GM12878 (cell line): ENCODE results near the gene SLC9A7. TPM values are rescaled to one million over a fixed set of nuclear protein-coding genes. Genes with fewer than 3 reads are reported as not detected.

ENCODE experiments used
- CBFB ChIP-seq: IDR thresholded peaks from 2 replicates; pipeline ENCODE4 v1.6.1; 2016; ENCODE audit warnings: antibody characterized with exemption, low read depth
- CHD4 ChIP-seq: fragments of 200-600 bp; sonication (generic); IDR thresholded peaks from 2 replicates; pipeline ENCODE4 v1.6.1; 2016; ENCODE audit warnings: mild to moderate bottlenecking
- CREM ChIP-seq: IDR thresholded peaks from 2 replicates; pipeline ENCODE4 v1.6.1; 2014; ENCODE audit warnings: antibody characterized with exemption, low read depth
- EED ChIP-seq: sonication (generic); IDR thresholded peaks from 2 replicates; pipeline ENCODE4 v1.6.1; 2016; ENCODE audit warnings: antibody characterized with exemption, low read depth
- ETV6 ChIP-seq, 2 experiments: fragments of 450-650 bp in 1 of 2; IDR thresholded peaks in 1 of 2; conservative IDR thresholded peaks in 1 of 2; 2 replicates each; pipeline ENCODE4 v1.6.1; 2014; ENCODE audit warnings: antibody characterized with exemption in 1 of 2, borderline replicate concordance in 1 of 2, low read depth in 1 of 2, mild to moderate bottlenecking in 1 of 2, moderate library complexity in 1 of 2
- IRF4 ChIP-seq: IDR thresholded peaks from 2 replicates; pipeline ENCODE4 v1.6.1; 2011; ENCODE audit warnings: low read depth, low read length
- JUNB ChIP-seq: IDR thresholded peaks from 2 replicates; pipeline ENCODE4 v1.6.1; 2016; ENCODE audit warnings: antibody characterized with exemption, mild to moderate bottlenecking
- LARP7 ChIP-seq: fragments of 450-650 bp; IDR thresholded peaks from 2 replicates; pipeline ENCODE4 v1.6.1; 2017; ENCODE audit warnings: mild to moderate bottlenecking
- NFYA ChIP-seq: IDR thresholded peaks from 2 replicates; pipeline ENCODE4 v1.6.1; 2011; ENCODE audit warnings: low read depth, mild to moderate bottlenecking, low read length, improper control_type of control experiment, borderline replicate concordance
- RAD51 ChIP-seq: fragments of 450-650 bp; IDR thresholded peaks from 2 replicates; pipeline ENCODE4 v1.6.1; 2016; ENCODE audit warnings: moderate library complexity, mild to moderate bottlenecking, inconsistent platforms
- SREBF1 ChIP-seq: IDR thresholded peaks from 2 replicates; pipeline ENCODE4 v1.6.1; 2012; ENCODE audit warnings: mild to moderate bottlenecking, low read length
- polyA plus RNA-seq, 11 experiments: library from polyadenylated mRNA; depleted of rRNA in 4 of 11; unstranded in 6 of 11; stranded (reverse) in 5 of 11; fragments of >200 nt; fragmentation: Nextera tagmentation in 4 of 11; fragmentation: Illumina TruSeq in 1 of 11; extraction: Ambion mirVana in 4 of 11; extraction: Trizol in 1 of 11; gene quantifications; 1 replicate in 1 of 11; 2 replicates in 10 of 11; pipeline versions ENCODE4 v1.2.1 to v1.2.3, GENCODE V29; 2011 to 2016; ENCODE audit warnings: inconsistent platforms in 2 of 11, missing spikeins in 2 of 11, low read depth in 1 of 11
- total RNA-seq, 4 experiments: library from RNA; depleted of rRNA in 3 of 4; stranded (reverse); fragments of >200 nt in 3 of 4; fragmentation: Illumina TruSeq in 1 of 4; extraction: Trizol in 1 of 4; gene quantifications; 2 replicates each; pipeline versions ENCODE4 v1.2.1 to v1.2.3, GENCODE V29; 2013 to 2021
- TF ChIP-seq, protein P1 (sequence below): fragments of 450-650 bp; conservative IDR thresholded peaks from 2 replicates; pipeline ENCODE4 v1.6.1; 2017; ENCODE audit warnings: mild to moderate bottlenecking, moderate library complexity
- TF ChIP-seq, protein P2 (sequence below): IDR thresholded peaks from 2 replicates; pipeline ENCODE4 v1.6.1; 2012; ENCODE audit warnings: mild to moderate bottlenecking, low read depth, low read length
- TF ChIP-seq, protein P3 (sequence below), 3 experiments: IDR thresholded peaks in 2 of 3; conservative IDR thresholded peaks in 1 of 3; 2 replicates each; pipeline ENCODE4 v1.5.1; 2011; ENCODE audit warnings: low read depth in 3 of 3, low read length in 3 of 3, mild to moderate bottlenecking in 3 of 3, control low read depth in 2 of 3, moderate library complexity in 2 of 3, inconsistent platforms in 1 of 3, mixed read lengths in 1 of 3; ENCODE audit not compliant: control insufficient read depth in 2 of 3, insufficient read depth in 1 of 3; ENCODE audit errors: extremely low read depth in 1 of 3
- TF ChIP-seq, protein P4 (sequence below): fragments of 150-350 bp; IDR thresholded peaks from 2 replicates; pipeline ENCODE4 v1.6.1; 2016; ENCODE audit warnings: low read depth, low read length
- TF ChIP-seq, protein P5 (sequence below): fragments of 450-650 bp; IDR thresholded peaks from 2 replicates; pipeline ENCODE4 v1.6.1; 2017; ENCODE audit warnings: borderline replicate concordance
- TF ChIP-seq, protein P6 (sequence below): IDR thresholded peaks from 2 replicates; pipeline ENCODE4 v1.6.1; 2012; ENCODE audit warnings: low read depth, low read length, improper control_type of control experiment

SLC9A7 gene
- total and polyA plus RNA-seq, 10 of the 15 experiments (the other 5 are each of a cell fraction or from before 2014, with no cell fraction given): 5.0 to 62.8 (median 30.5) TPM

DNA sequence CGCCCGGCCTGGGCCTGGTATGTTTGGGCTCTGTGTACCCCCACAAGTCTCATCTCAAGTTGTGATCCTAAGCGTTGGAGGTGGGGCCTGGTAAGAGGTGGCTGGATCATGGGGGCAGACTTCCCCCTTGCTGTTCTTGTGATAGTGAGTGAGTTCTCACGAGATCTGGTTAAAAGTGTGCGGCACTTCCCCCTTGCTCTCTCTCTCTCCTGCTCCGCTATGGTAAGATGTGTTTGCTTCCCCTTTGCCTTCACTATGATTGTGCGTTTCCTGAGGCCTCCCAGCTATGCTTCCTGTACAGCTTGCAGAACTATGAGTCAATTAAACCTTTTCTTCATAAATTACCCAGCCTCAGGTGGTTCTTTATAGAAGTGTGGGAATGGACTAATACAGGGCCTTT lies 132.4 kb downstream of the SLC9A7 start (continued):
- TF ChIP-seq RAD51 (no peak), SREBF1 (no peak), JUNB (peak; percentile 34; the same call in 1 of the 2 replicates), ETV6 (conservative IDR thresholded peaks at IDR 0.05 in 1 of 2, IDR thresholded peaks at IDR 0.05 in 1 of 2; ENCODE audit: borderline replicate concordance in 1 of 2, low read depth in 1 of 2) (peak in 1 of 2 experiments; percentile 97; a peak in 2 of 4 replicates), CREM (peak; percentile 27; the same call in 1 of the 2 replicates), EED (peak; percentile 41; the same call in 1 of the 2 replicates), LARP7 (no peak), CHD4 (no peak), NFYA (no peak), IRF4 (no peak), CBFB (no peak)
- TF ChIP-seq, protein P1, sequence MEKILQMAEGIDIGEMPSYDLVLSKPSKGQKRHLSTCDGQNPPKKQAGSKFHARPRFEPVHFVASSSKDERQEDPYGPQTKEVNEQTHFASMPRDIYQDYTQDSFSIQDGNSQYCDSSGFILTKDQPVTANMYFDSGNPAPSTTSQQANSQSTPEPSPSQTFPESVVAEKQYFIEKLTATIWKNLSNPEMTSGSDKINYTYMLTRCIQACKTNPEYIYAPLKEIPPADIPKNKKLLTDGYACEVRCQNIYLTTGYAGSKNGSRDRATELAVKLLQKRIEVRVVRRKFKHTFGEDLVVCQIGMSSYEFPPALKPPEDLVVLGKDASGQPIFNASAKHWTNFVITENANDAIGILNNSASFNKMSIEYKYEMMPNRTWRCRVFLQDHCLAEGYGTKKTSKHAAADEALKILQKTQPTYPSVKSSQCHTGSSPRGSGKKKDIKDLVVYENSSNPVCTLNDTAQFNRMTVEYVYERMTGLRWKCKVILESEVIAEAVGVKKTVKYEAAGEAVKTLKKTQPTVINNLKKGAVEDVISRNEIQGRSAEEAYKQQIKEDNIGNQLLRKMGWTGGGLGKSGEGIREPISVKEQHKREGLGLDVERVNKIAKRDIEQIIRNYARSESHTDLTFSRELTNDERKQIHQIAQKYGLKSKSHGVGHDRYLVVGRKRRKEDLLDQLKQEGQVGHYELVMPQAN: no peak
- TF ChIP-seq, protein P2, sequence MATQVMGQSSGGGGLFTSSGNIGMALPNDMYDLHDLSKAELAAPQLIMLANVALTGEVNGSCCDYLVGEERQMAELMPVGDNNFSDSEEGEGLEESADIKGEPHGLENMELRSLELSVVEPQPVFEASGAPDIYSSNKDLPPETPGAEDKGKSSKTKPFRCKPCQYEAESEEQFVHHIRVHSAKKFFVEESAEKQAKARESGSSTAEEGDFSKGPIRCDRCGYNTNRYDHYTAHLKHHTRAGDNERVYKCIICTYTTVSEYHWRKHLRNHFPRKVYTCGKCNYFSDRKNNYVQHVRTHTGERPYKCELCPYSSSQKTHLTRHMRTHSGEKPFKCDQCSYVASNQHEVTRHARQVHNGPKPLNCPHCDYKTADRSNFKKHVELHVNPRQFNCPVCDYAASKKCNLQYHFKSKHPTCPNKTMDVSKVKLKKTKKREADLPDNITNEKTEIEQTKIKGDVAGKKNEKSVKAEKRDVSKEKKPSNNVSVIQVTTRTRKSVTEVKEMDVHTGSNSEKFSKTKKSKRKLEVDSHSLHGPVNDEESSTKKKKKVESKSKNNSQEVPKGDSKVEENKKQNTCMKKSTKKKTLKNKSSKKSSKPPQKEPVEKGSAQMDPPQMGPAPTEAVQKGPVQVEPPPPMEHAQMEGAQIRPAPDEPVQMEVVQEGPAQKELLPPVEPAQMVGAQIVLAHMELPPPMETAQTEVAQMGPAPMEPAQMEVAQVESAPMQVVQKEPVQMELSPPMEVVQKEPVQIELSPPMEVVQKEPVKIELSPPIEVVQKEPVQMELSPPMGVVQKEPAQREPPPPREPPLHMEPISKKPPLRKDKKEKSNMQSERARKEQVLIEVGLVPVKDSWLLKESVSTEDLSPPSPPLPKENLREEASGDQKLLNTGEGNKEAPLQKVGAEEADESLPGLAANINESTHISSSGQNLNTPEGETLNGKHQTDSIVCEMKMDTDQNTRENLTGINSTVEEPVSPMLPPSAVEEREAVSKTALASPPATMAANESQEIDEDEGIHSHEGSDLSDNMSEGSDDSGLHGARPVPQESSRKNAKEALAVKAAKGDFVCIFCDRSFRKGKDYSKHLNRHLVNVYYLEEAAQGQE: no peak
- TF ChIP-seq, protein P3, sequence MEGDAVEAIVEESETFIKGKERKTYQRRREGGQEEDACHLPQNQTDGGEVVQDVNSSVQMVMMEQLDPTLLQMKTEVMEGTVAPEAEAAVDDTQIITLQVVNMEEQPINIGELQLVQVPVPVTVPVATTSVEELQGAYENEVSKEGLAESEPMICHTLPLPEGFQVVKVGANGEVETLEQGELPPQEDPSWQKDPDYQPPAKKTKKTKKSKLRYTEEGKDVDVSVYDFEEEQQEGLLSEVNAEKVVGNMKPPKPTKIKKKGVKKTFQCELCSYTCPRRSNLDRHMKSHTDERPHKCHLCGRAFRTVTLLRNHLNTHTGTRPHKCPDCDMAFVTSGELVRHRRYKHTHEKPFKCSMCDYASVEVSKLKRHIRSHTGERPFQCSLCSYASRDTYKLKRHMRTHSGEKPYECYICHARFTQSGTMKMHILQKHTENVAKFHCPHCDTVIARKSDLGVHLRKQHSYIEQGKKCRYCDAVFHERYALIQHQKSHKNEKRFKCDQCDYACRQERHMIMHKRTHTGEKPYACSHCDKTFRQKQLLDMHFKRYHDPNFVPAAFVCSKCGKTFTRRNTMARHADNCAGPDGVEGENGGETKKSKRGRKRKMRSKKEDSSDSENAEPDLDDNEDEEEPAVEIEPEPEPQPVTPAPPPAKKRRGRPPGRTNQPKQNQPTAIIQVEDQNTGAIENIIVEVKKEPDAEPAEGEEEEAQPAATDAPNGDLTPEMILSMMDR (IDR thresholded peaks at IDR 0.05 in 2 of 3, conservative IDR thresholded peaks at IDR 0.05 in 1 of 3; ENCODE audit: control insufficient read depth in 2 of 3, extremely low read depth in 1 of 3, insufficient read depth in 1 of 3, low read depth in 3 of 3, low read length in 3 of 3): no peak
- TF ChIP-seq, protein P4, sequence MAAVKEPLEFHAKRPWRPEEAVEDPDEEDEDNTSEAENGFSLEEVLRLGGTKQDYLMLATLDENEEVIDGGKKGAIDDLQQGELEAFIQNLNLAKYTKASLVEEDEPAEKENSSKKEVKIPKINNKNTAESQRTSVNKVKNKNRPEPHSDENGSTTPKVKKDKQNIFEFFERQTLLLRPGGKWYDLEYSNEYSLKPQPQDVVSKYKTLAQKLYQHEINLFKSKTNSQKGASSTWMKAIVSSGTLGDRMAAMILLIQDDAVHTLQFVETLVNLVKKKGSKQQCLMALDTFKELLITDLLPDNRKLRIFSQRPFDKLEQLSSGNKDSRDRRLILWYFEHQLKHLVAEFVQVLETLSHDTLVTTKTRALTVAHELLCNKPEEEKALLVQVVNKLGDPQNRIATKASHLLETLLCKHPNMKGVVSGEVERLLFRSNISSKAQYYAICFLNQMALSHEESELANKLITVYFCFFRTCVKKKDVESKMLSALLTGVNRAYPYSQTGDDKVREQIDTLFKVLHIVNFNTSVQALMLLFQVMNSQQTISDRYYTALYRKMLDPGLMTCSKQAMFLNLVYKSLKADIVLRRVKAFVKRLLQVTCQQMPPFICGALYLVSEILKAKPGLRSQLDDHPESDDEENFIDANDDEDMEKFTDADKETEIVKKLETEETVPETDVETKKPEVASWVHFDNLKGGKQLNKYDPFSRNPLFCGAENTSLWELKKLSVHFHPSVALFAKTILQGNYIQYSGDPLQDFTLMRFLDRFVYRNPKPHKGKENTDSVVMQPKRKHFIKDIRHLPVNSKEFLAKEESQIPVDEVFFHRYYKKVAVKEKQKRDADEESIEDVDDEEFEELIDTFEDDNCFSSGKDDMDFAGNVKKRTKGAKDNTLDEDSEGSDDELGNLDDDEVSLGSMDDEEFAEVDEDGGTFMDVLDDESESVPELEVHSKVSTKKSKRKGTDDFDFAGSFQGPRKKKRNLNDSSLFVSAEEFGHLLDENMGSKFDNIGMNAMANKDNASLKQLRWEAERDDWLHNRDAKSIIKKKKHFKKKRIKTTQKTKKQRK: no peak
- TF ChIP-seq, protein P5, sequence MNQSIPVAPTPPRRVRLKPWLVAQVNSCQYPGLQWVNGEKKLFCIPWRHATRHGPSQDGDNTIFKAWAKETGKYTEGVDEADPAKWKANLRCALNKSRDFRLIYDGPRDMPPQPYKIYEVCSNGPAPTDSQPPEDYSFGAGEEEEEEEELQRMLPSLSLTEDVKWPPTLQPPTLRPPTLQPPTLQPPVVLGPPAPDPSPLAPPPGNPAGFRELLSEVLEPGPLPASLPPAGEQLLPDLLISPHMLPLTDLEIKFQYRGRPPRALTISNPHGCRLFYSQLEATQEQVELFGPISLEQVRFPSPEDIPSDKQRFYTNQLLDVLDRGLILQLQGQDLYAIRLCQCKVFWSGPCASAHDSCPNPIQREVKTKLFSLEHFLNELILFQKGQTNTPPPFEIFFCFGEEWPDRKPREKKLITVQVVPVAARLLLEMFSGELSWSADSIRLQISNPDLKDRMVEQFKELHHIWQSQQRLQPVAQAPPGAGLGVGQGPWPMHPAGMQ: no peak
- TF ChIP-seq, protein P6, sequence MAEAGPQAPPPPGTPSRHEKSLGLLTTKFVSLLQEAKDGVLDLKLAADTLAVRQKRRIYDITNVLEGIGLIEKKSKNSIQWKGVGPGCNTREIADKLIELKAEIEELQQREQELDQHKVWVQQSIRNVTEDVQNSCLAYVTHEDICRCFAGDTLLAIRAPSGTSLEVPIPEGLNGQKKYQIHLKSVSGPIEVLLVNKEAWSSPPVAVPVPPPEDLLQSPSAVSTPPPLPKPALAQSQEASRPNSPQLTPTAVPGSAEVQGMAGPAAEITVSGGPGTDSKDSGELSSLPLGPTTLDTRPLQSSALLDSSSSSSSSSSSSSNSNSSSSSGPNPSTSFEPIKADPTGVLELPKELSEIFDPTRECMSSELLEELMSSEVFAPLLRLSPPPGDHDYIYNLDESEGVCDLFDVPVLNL: no peak
